Stimulated activated naive CD8-positive, alpha-beta T cell treated with anti-CD3 and anti-CD28 coated beads, Interleukin-15, amount 100 ng/mL, for 72 hours (primary cell): ENCODE results near the gene CCDC92.
A peak's percentile ranks its signal among the peaks of the same experiment; 100 is the strongest.

Source experiments
- ATAC-seq: fragments of 150-1000 bp; cut with Tn5 transposase; 2 replicates; pipeline ENCODE4 v1.10.0; 2021; ENCODE audit warnings: mild to moderate bottlenecking, moderate library complexity
- DNase-seq, 2 donors: peaks; one replicate each; pipeline ENCODE4 v3.0.0; 2021 to 2022
- H3K27ac Mint-ChIP-seq, 2 donors: one replicate each; pipeline ENCODE4 v1.8.0; 2022; ENCODE audit warnings: mild to moderate bottlenecking in 2 of 2, mixed read lengths in 2 of 2, moderate library complexity in 2 of 2
- H3K27me3 Mint-ChIP-seq: one replicate; pipeline ENCODE4 v1.8.0; 2022; ENCODE audit warnings: mixed read lengths
- H3K4me1 Mint-ChIP-seq: one replicate; pipeline ENCODE4 v1.8.0; 2022; ENCODE audit warnings: mild to moderate bottlenecking, mixed read lengths
- H3K4me3 Mint-ChIP-seq, 2 donors: one replicate each; pipeline ENCODE4 v1.8.0; 2022; ENCODE audit warnings: mild to moderate bottlenecking in 2 of 2, mixed read lengths in 2 of 2, moderate library complexity in 1 of 2
- H3K9me3 Mint-ChIP-seq, 2 donors: one replicate each; pipeline ENCODE4 v1.8.0; 2022; ENCODE audit warnings: mixed read lengths in 2 of 2

CCDC92 gene

GRCh38 chr12:123992118-123992825 lies 19.6 kb upstream of the CCDC92 start:
- Mint-ChIP-seq H3K27ac (peak overlapping the region in 1 of 2 donors; percentile 69), H3K27me3 (no peaks in the 10 kb centered on the region), H3K4me3 (no peak overlapping the region), H3K9me3 (no peaks in the 10 kb centered on the region), H3K4me1 (peaks cover 54% of the 10 kb centered on the region)
- ATAC-seq (no peak), DNase-seq (no peak)

- ATAC-seq (peak; percentile 71), DNase-seq (no peak)
- Mint-ChIP-seq H3K9me3 (no peaks in the 10 kb centered on the region), H3K4me3 (no peak overlapping the region), H3K27me3 (no peaks in the 10 kb centered on the region), H3K27ac (peak overlapping the region in 1 of 2 donors; percentile 88), H3K4me1 (peaks cover 52% of the 10 kb centered on the region)
These were observed 18.8 kb upstream of the CCDC92 start for GRCh38 chr12:123991372-123991951.

- DNase-seq (no peak), ATAC-seq (no peak)
- Mint-ChIP-seq H3K4me1 (peaks cover 44% of the 10 kb centered on the region), H3K9me3 (no peaks in the 10 kb centered on the region), H3K27ac (peak overlapping the region; percentile 80 to 83), H3K27me3 (no peaks in the 10 kb centered on the region), H3K4me3 (no peak overlapping the region)
These were observed 17.9 kb upstream of the CCDC92 start for GRCh38 chr12:123990511-123990910.

GRCh38 chr12:123989753-123990152 lies 17.1 kb upstream of the CCDC92 start:
- Mint-ChIP-seq H3K27me3 (no peaks in the 10 kb centered on the region), H3K9me3 (no peaks in the 10 kb centered on the region), H3K4me3 (no peak overlapping the region), H3K27ac (no peak overlapping the region), H3K4me1 (peaks cover 40% of the 10 kb centered on the region)
- DNase-seq = no peak
- no peak for ATAC-seq

GRCh38 chr12:123989168-123989567 lies 16.5 kb upstream of the CCDC92 start:
- Mint-ChIP-seq H3K4me1 (peaks cover 42% of the 10 kb centered on the region), H3K4me3 (no peak overlapping the region), H3K9me3 (no peaks in the 10 kb centered on the region), H3K27ac (no peak overlapping the region), H3K27me3 (no peaks in the 10 kb centered on the region)
- no peak for ATAC-seq
- no peak for DNase-seq

GRCh38 chr12:123987022-123987421 lies 14.4 kb upstream of the CCDC92 start:
- Mint-ChIP-seq H3K9me3 (no peaks in the 10 kb centered on the region), H3K27me3 (no peaks in the 10 kb centered on the region), H3K4me1 (peaks cover 48% of the 10 kb centered on the region), H3K4me3 (no peak overlapping the region), H3K27ac (no peak overlapping the region)
- no peak for DNase-seq
- ATAC-seq = no peak

- no peaks in the 10 kb centered on the region for H3K27me3 Mint-ChIP-seq
- DNase-seq = no peak
- no peak overlapping the region for H3K4me3 Mint-ChIP-seq
- ATAC-seq = no peak
- H3K27ac Mint-ChIP-seq = no peak overlapping the region
- no peaks in the 10 kb centered on the region for H3K9me3 Mint-ChIP-seq
- H3K4me1 Mint-ChIP-seq = peaks cover 48% of the 10 kb centered on the region
These were observed 13.8 kb upstream of the CCDC92 start for GRCh38 chr12:123986374-123986965.

- peaks cover 32% of the 10 kb centered on the region for H3K4me1 Mint-ChIP-seq
- no peak overlapping the region for H3K4me3 Mint-ChIP-seq
- DNase-seq (no peak), ATAC-seq (no peak)
- H3K9me3 Mint-ChIP-seq = no peaks in the 10 kb centered on the region
- no peaks in the 10 kb centered on the region for H3K27me3 Mint-ChIP-seq
- no peak overlapping the region for H3K27ac Mint-ChIP-seq
These were observed 12.3 kb upstream of the CCDC92 start for GRCh38 chr12:123984903-123985302.

- peaks cover 26% of the 10 kb centered on the region for H3K4me1 Mint-ChIP-seq
- no peaks in the 10 kb centered on the region for H3K9me3 Mint-ChIP-seq
- DNase-seq (peak; percentile 23 to 24), ATAC-seq (peak; percentile 81)
- H3K4me3 Mint-ChIP-seq = no peak overlapping the region
- H3K27me3 Mint-ChIP-seq = no peaks in the 10 kb centered on the region
- H3K27ac Mint-ChIP-seq = peak overlapping the region; percentile 9 to 31
These were observed 11.3 kb upstream of the CCDC92 start for GRCh38 chr12:123983822-123984485.

- H3K4me3 Mint-ChIP-seq = no peak overlapping the region
- ATAC-seq (no peak), DNase-seq (no peak)
- no peaks in the 10 kb centered on the region for H3K27me3 Mint-ChIP-seq
- H3K4me1 Mint-ChIP-seq = peaks cover 16% of the 10 kb centered on the region
- H3K9me3 Mint-ChIP-seq = no peaks in the 10 kb centered on the region
- peak overlapping the region in 1 of 2 donors; percentile 40 for H3K27ac Mint-ChIP-seq
These were observed 9.6 kb upstream of the CCDC92 start for GRCh38 chr12:123982269-123982668.

GRCh38 chr12:123979566-123979965 lies 6.9 kb upstream of the CCDC92 start:
- no peak for ATAC-seq
- H3K27me3 Mint-ChIP-seq = no peaks in the 10 kb centered on the region

GRCh38 chr12:123976227-123976826 lies 3.7 kb upstream of the CCDC92 start:
- Mint-ChIP-seq H3K27ac (peak overlapping the region in 1 of 2 donors; percentile 10), H3K4me3 (no peak overlapping the region), H3K9me3 (no peaks in the 10 kb centered on the region), H3K4me1 (peaks cover 28% of the 10 kb centered on the region), H3K27me3 (no peaks in the 10 kb centered on the region)
- DNase-seq = no peak
- ATAC-seq = no peak

More at GRCh38 chr12:123979566-123979965, 6.9 kb upstream of the CCDC92 start:
- peaks cover 24% of the 10 kb centered on the region for H3K4me1 Mint-ChIP-seq
- no peaks in the 10 kb centered on the region for H3K9me3 Mint-ChIP-seq
- H3K4me3 Mint-ChIP-seq = no peak overlapping the region
- DNase-seq = no peak
- no peak overlapping the region for H3K27ac Mint-ChIP-seq

- peak; percentile 8 for ATAC-seq
- H3K27ac Mint-ChIP-seq = peak overlapping the region; percentile 56 to 84
These were observed 1.1 kb upstream of the CCDC92 start for GRCh38 chr12:123973552-123974341.

GRCh38 chr12:123971770-123972456 lies 718 bp downstream of the CCDC92 start:
- ATAC-seq (peak; percentile 13), DNase-seq (peak; percentile 33 to 46)
- Mint-ChIP-seq H3K4me1 (peaks cover 39% of the 10 kb centered on the region), H3K9me3 (no peaks in the 10 kb centered on the region), H3K27me3 (no peaks in the 10 kb centered on the region), H3K27ac (peak overlapping the region; percentile 82 to 91), H3K4me3 (peak overlapping the region; percentile 90 to 96)

More at GRCh38 chr12:123973552-123974341, 1.1 kb upstream of the CCDC92 start:
- H3K4me1 Mint-ChIP-seq = peaks cover 39% of the 10 kb centered on the region
- H3K4me3 Mint-ChIP-seq = peak overlapping the region; percentile 92 to 96
- peak; percentile 39 to 40 for DNase-seq
- H3K9me3 Mint-ChIP-seq = no peaks in the 10 kb centered on the region
- no peaks in the 10 kb centered on the region for H3K27me3 Mint-ChIP-seq
